GM23248 (cell line): Measurements from ENCODE around the gene FOXP2.

Experiments used
- EZH2 ChIP-seq: fragments of 200-600 bp; sonication (generic); IDR thresholded peaks from 2 replicates; pipeline ENCODE4 v1.6.1; 2018; ENCODE audit warnings: antibody characterized with exemption, mild to moderate bottlenecking; ENCODE audit not compliant: insufficient read depth, poor library complexity, severe bottlenecking
- EZH2phosphoT487 ChIP-seq: fragments of 200-600 bp; sonication (generic); IDR thresholded peaks from 2 replicates; pipeline ENCODE4 v1.6.1; 2018; ENCODE audit warnings: antibody characterized with exemption, moderate library complexity, mild to moderate bottlenecking, low read depth; ENCODE audit not compliant: insufficient read depth

- TF ChIP-seq EZH2 (no peak), EZH2phosphoT487 (no peak)
Observed at GRCh38 chr7:114627231-114627630, 212.6 kb downstream of the FOXP2 start.
